Measurements from ENCODE around the gene PARD6G.

The PARD6G gene

DNA sequence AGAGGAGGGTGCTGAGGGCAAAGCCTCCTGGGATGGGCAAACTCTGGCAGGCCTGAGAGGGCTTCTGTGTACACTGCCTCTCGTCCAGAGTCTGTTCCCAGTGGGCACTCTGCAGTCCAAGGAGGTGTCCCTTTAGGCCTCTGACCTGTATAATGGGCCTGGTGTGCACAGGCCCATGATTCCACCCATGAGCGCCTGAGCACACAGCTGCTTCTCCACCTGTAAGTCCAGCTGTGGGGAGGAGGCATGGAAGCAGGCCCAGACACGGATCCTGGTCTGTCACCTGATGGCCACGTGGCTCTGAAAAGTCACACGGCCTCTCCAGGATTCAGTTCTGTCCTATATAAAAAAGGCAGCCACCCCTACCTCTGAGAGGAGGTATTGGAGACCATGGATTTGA is 57.0 kb downstream of the PARD6G start:
- Histone ChIP-seq H3K4me2 (ENCODE audit: low read length) (no peak overlapping the region), H3K9me3 (ENCODE audit: control insufficient read depth, insufficient read depth, low read length) (peaks cover 3% of the 10 kb centered on the region; the same call in 1 of the 2 replicates), H4K20me1 (ENCODE audit: control insufficient read depth, insufficient read depth, low read depth, low read length) (no peaks in the 10 kb centered on the region), H3K4me1 (ENCODE audit: control insufficient read depth, low read length) (no peaks in the 10 kb centered on the region), H3K27ac (ENCODE audit: low read depth, low read length) (no peak overlapping the region), H3K4me3 (ENCODE audit: low read length) (no peak overlapping the region), H3K9me2 (replicated peaks; ENCODE audit: control insufficient read depth, low read length) (no peaks in the 10 kb centered on the region), H3K36me3 (ENCODE audit: control insufficient read depth, low read length) (no peaks in the 10 kb centered on the region), H3F3A (ENCODE audit: control insufficient read depth, insufficient read depth) (no peaks in the 10 kb centered on the region), H3K79me2 (ENCODE audit: control insufficient read depth, low read length) (no peaks in the 10 kb centered on the region), H3K27me3 (ENCODE audit: control insufficient read depth, low read length) (peaks cover 27% of the 10 kb centered on the region)
- TF ChIP-seq CTCF (IDR thresholded peaks at IDR 0.05; ENCODE audit: low read depth, low read length, poor library complexity, severe bottlenecking) (no peak), EZH2phosphoT487 (IDR thresholded peaks at IDR 0.05; ENCODE audit: borderline replicate concordance, low read length) (no peak)

GRCh38 chr18:80189531-80189865 is 57.8 kb downstream of the PARD6G start:
- Histone ChIP-seq H3K27ac (ENCODE audit: low read depth, low read length) (no peak overlapping the region), H3F3A (ENCODE audit: control insufficient read depth, insufficient read depth) (no peaks in the 10 kb centered on the region), H3K4me1 (ENCODE audit: control insufficient read depth, low read length) (no peaks in the 10 kb centered on the region), H3K9me2 (replicated peaks; ENCODE audit: control insufficient read depth, low read length) (no peaks in the 10 kb centered on the region), H3K79me2 (ENCODE audit: control insufficient read depth, low read length) (no peaks in the 10 kb centered on the region), H4K20me1 (ENCODE audit: control insufficient read depth, insufficient read depth, low read depth, low read length) (no peaks in the 10 kb centered on the region), H3K4me2 (ENCODE audit: low read length) (no peak overlapping the region), H3K27me3 (ENCODE audit: control insufficient read depth, low read length) (peaks cover 27% of the 10 kb centered on the region), H3K4me3 (ENCODE audit: low read length) (no peak overlapping the region), H3K9me3 (ENCODE audit: control insufficient read depth, insufficient read depth, low read length) (peaks cover 3% of the 10 kb centered on the region; the same call in 1 of the 2 replicates), H3K36me3 (ENCODE audit: control insufficient read depth, low read length) (no peaks in the 10 kb centered on the region)
- TF ChIP-seq CTCF (IDR thresholded peaks at IDR 0.05; ENCODE audit: low read depth, low read length, poor library complexity, severe bottlenecking) (no peak), EZH2phosphoT487 (IDR thresholded peaks at IDR 0.05; ENCODE audit: borderline replicate concordance, low read length) (no peak)

GRCh38 chr18:80188643-80189530 is 58.4 kb downstream of the PARD6G start:
- Histone ChIP-seq H3K9me2 (replicated peaks; ENCODE audit: control insufficient read depth, low read length) (no peaks in the 10 kb centered on the region), H3K27ac (ENCODE audit: low read depth, low read length) (no peak overlapping the region), H3K27me3 (ENCODE audit: control insufficient read depth, low read length) (peaks cover 27% of the 10 kb centered on the region), H3K36me3 (ENCODE audit: control insufficient read depth, low read length) (no peaks in the 10 kb centered on the region), H3F3A (ENCODE audit: control insufficient read depth, insufficient read depth) (no peaks in the 10 kb centered on the region), H4K20me1 (ENCODE audit: control insufficient read depth, insufficient read depth, low read depth, low read length) (no peaks in the 10 kb centered on the region), H3K4me2 (ENCODE audit: low read length) (no peak overlapping the region), H3K9me3 (ENCODE audit: control insufficient read depth, insufficient read depth, low read length) (peaks cover 3% of the 10 kb centered on the region; the same call in 1 of the 2 replicates), H3K4me1 (ENCODE audit: control insufficient read depth, low read length) (no peaks in the 10 kb centered on the region), H3K79me2 (ENCODE audit: control insufficient read depth, low read length) (no peaks in the 10 kb centered on the region), H3K4me3 (ENCODE audit: low read length) (no peak overlapping the region)
- no peak for TF ChIP-seq CTCF (IDR thresholded peaks at IDR 0.05; ENCODE audit: low read depth, low read length, poor library complexity, severe bottlenecking)
- no peak for TF ChIP-seq EZH2phosphoT487 (IDR thresholded peaks at IDR 0.05; ENCODE audit: borderline replicate concordance, low read length)
